HepG2 (cell line): Measurements from ENCODE around the gene UCP1. TPM values are rescaled to one million over a fixed set of nuclear protein-coding genes. Genes with fewer than 3 reads are reported as not detected.

Experiments
- CSRNP1 ChIP-seq: sonication (generic); formaldehyde crosslinking; IDR thresholded peaks from 2 replicates; pipeline ENCODE4 v1.8.1; 2023; ENCODE audit warnings: mild to moderate bottlenecking, missing genetic modification reagents
- FOXC1 ChIP-seq: sonication (generic); formaldehyde crosslinking; IDR thresholded peaks from 2 replicates; pipeline ENCODE4 v1.8.0; 2022; ENCODE audit warnings: mild to moderate bottlenecking, missing genetic modification reagents, borderline replicate concordance
- GTF2F1 ChIP-seq: fragments of 150-350 bp; IDR thresholded peaks from 2 replicates; pipeline ENCODE4 v1.6.1; 2014; ENCODE audit warnings: low read length
- KLF16 ChIP-seq, 2 experiments: sonication (generic) in 1 of 2; formaldehyde crosslinking in 1 of 2; IDR thresholded peaks; 2 replicates each; pipeline versions ENCODE4 v1.6.1 to v1.8.0; 2016 to 2023; ENCODE audit warnings: missing genetic modification reagents in 2 of 2, missing compliant biosample characterization in 1 of 2
- MEIS1 ChIP-seq: sonication (generic); formaldehyde crosslinking; IDR thresholded peaks from 2 replicates; pipeline ENCODE4 v1.9.0; 2021; ENCODE audit warnings: mild to moderate bottlenecking, missing genetic modification reagents, moderate library complexity, borderline replicate concordance
- SETDB1 ChIP-seq: sonication (generic); formaldehyde crosslinking; IDR thresholded peaks from 2 replicates; pipeline ENCODE4 v1.5.1; 2020; ENCODE audit warnings: missing genetic modification reagents, mild to moderate bottlenecking, borderline replicate concordance
- SMAD1 ChIP-seq: sonication (generic); formaldehyde crosslinking; IDR thresholded peaks from 2 replicates; pipeline ENCODE4 v1.4.0; 2020; ENCODE audit warnings: missing genetic modification reagents, low read depth, mild to moderate bottlenecking, borderline replicate concordance
- ZHX2 ChIP-seq, 2 experiments: sonication (generic) in 1 of 2; formaldehyde crosslinking in 1 of 2; IDR thresholded peaks; 2 replicates each; pipeline versions ENCODE4 v1.6.1 to v1.9.0; 2014 to 2022; ENCODE audit warnings: antibody characterized with exemption in 1 of 2, borderline replicate concordance in 1 of 2, inconsistent platforms in 1 of 2, low read depth in 1 of 2, missing genetic modification reagents in 1 of 2
- ZNF274 ChIP-seq: sonication (generic); formaldehyde crosslinking; IDR thresholded peaks from 2 replicates; pipeline ENCODE4 v1.5.1; 2020; ENCODE audit warnings: mild to moderate bottlenecking, missing genetic modification reagents
- ZNF687 ChIP-seq: sonication (generic); formaldehyde crosslinking; IDR thresholded peaks from 2 replicates; pipeline ENCODE4 v1.5.1; 2020; ENCODE audit warnings: mild to moderate bottlenecking, missing genetic modification reagents, moderate library complexity
- polyA plus RNA-seq, 8 experiments: library from polyadenylated mRNA; depleted of rRNA in 3 of 8; stranded (reverse) in 7 of 8; unstranded in 1 of 8; fragments of >200 nt; fragmentation: Illumina TruSeq in 4 of 8; extraction: Trizol in 4 of 8; gene quantifications; 2 replicates each; pipeline versions ENCODE4 v1.2.1 to v1.2.3, GENCODE V29; 2011 to 2016; ENCODE audit warnings: low read depth in 4 of 8, missing spikeins in 1 of 8, mixed read lengths in 1 of 8; ENCODE audit not compliant: insufficient read depth in 1 of 8
- total RNA-seq, 5 experiments: library from RNA; depleted of rRNA; stranded (reverse); fragments of >200 nt; fragmentation: Illumina TruSeq; extraction: Trizol; gene quantifications; 2 replicates each; pipeline ENCODE4 v1.2.3, GENCODE V29; 2016; ENCODE audit warnings: low read depth in 1 of 5

Gene UCP1
- total and polyA plus RNA-seq, 2 of the 13 experiments (the other 11 are each of a cell fraction or from before 2014, with no cell fraction given), result 0.11 TPM

- peak; percentile 95 for TF ChIP-seq ZNF687 (CRISPR knock-in tag)
- TF ChIP-seq GTF2F1, result no peak
- peak in 1 of 2 experiments; percentile 74; a peak in 1 of 4 replicates for TF ChIP-seq KLF16 (CRISPR knock-in tag; IDR thresholded peaks at IDR 0.05)
- no peak; the same call in 1 of the 2 replicates for TF ChIP-seq ZHX2 (IDR thresholded peaks at IDR 0.05; ENCODE audit: low read depth)
- peak; percentile 46; the same call in 1 of the 2 replicates for TF ChIP-seq ZHX2 (CRISPR knock-in tag; IDR thresholded peaks at IDR 0.05; ENCODE audit: borderline replicate concordance)
- TF ChIP-seq ZNF274 (CRISPR knock-in tag), result peak; percentile 89
- no peak; the same call in 1 of the 2 replicates for TF ChIP-seq MEIS1
- no peak for TF ChIP-seq SMAD1 (CRISPR knock-in tag)
- peak; percentile 59; the same call in 1 of the 2 replicates for TF ChIP-seq CSRNP1 (CRISPR knock-in tag)
- TF ChIP-seq SETDB1 (CRISPR knock-in tag), result no peak
- peak; percentile 72; the same call in 1 of the 2 replicates for TF ChIP-seq FOXC1 (CRISPR knock-in tag)
Measured at GRCh38 chr4:140523857-140524742, 44.7 kb downstream of the UCP1 start, which contains the start of gene ELMOD2 (continued).
